GM23248 (cell line): Measurements from ENCODE around the gene SMC2. TPM values are rescaled to one million over a fixed set of nuclear protein-coding genes. Genes with fewer than 3 reads are reported as not detected.

Experiments used
- DNase-seq: peaks from one replicate; pipeline ENCODE4 v3.0.0-alpha.2; 2015
- H2AFZ ChIP-seq: fragments of 200-600 bp; sonication (generic); 2 replicates; pipeline ENCODE4 v1.6.1; 2016; ENCODE audit warnings: antibody characterized with exemption
- H3F3A ChIP-seq: fragments of 200-600 bp; sonication (generic); 2 replicates; pipeline ENCODE4 v1.6.1; 2016; ENCODE audit warnings: mild to moderate bottlenecking, antibody characterized with exemption, mixed run types; ENCODE audit not compliant: insufficient read depth
- H3K27ac ChIP-seq: fragments of 200-600 bp; sonication (generic); 2 replicates; pipeline ENCODE4 v1.5.1; 2016; ENCODE audit warnings: mild to moderate bottlenecking
- H3K27me3 ChIP-seq: fragments of 200-600 bp; sonication (generic); replicated peaks from 2 replicates; pipeline ENCODE4 v1.6.1; 2016; ENCODE audit warnings: mild to moderate bottlenecking; ENCODE audit not compliant: insufficient read depth
- H3K36me3 ChIP-seq: fragments of 200-600 bp; sonication (generic); 2 replicates; pipeline ENCODE4 v1.6.1; 2016; ENCODE audit warnings: low read depth, mild to moderate bottlenecking
- H3K4me1 ChIP-seq: fragments of 200-600 bp; sonication (generic); 2 replicates; pipeline ENCODE4 v1.6.1; 2016; ENCODE audit warnings: mild to moderate bottlenecking; ENCODE audit not compliant: insufficient read depth
- H3K4me2 ChIP-seq: fragments of 200-600 bp; sonication (generic); one replicate; pipeline ENCODE4 v1.6.1; 2016; ENCODE audit warnings: mild to moderate bottlenecking; ENCODE audit not compliant: unreplicated experiment
- H3K4me3 ChIP-seq: fragments of 200-600 bp; sonication (generic); 2 replicates; pipeline ENCODE4 v1.5.1; 2016; ENCODE audit warnings: mild to moderate bottlenecking
- H3K79me2 ChIP-seq: fragments of 200-600 bp; sonication (generic); 2 replicates; pipeline ENCODE4 v1.6.1; 2016; ENCODE audit warnings: mild to moderate bottlenecking; ENCODE audit not compliant: insufficient read depth
- H3K9ac ChIP-seq: fragments of 200-600 bp; sonication (generic); 2 replicates; pipeline ENCODE4 v1.6.1; 2016; ENCODE audit warnings: mild to moderate bottlenecking
- H3K9me2 ChIP-seq: fragments of 200-600 bp; sonication (generic); 2 replicates; pipeline ENCODE4 v1.6.1; 2016; ENCODE audit warnings: mixed run types, mild to moderate bottlenecking, moderate library complexity; ENCODE audit not compliant: insufficient read depth
- H3K9me3 ChIP-seq: fragments of 200-600 bp; sonication (generic); one replicate; pipeline ENCODE4 v1.6.1; 2017; ENCODE audit warnings: low read depth
- H4K20me1 ChIP-seq: fragments of 200-600 bp; sonication (generic); 2 replicates; pipeline ENCODE4 v1.6.0; 2016; ENCODE audit not compliant: insufficient read depth
- EZH2 ChIP-seq: fragments of 200-600 bp; sonication (generic); IDR thresholded peaks from 2 replicates; pipeline ENCODE4 v1.6.1; 2018; ENCODE audit warnings: antibody characterized with exemption, mild to moderate bottlenecking; ENCODE audit not compliant: insufficient read depth, poor library complexity, severe bottlenecking
- EZH2phosphoT487 ChIP-seq: fragments of 200-600 bp; sonication (generic); IDR thresholded peaks from 2 replicates; pipeline ENCODE4 v1.6.1; 2018; ENCODE audit warnings: antibody characterized with exemption, moderate library complexity, mild to moderate bottlenecking, low read depth; ENCODE audit not compliant: insufficient read depth
- WGBS, 2 experiments: methylation state at CpG; one replicate each; pipeline ENCODE4 v1.1.6; 2015 to 2017; ENCODE audit warnings: low lambda C conversion rate in 2 of 2, low coverage in 1 of 2; ENCODE audit errors: missing lambda C conversion rate in 2 of 2; 5-methylcytosine and 5-hydroxymethylcytosine counted together
- in situ Hi-C: fragments of 300-500 bp; cut with MboI; formaldehyde crosslinking; loops from 2 replicates; pipeline ENCODE4 v1.15.0; 2020
- polyA plus RNA-seq: library from polyadenylated mRNA; unstranded; fragments of >200 nt; fragmentation: Nextera tagmentation; extraction: Ambion mirVana; gene quantifications from 2 replicates; pipeline ENCODE4 v1.2.1, GENCODE V29; 2016
- total RNA-seq: library from RNA; depleted of rRNA; stranded (reverse); fragments of >200 nt; shearing (Covaris generic); gene quantifications from 2 replicates; pipeline ENCODE4 v1.2.3, GENCODE V29; 2014

The SMC2 gene
- total and polyA plus RNA-seq, 2 experiments from 2014 or later = 15.8 to 27.9 TPM

DNA sequence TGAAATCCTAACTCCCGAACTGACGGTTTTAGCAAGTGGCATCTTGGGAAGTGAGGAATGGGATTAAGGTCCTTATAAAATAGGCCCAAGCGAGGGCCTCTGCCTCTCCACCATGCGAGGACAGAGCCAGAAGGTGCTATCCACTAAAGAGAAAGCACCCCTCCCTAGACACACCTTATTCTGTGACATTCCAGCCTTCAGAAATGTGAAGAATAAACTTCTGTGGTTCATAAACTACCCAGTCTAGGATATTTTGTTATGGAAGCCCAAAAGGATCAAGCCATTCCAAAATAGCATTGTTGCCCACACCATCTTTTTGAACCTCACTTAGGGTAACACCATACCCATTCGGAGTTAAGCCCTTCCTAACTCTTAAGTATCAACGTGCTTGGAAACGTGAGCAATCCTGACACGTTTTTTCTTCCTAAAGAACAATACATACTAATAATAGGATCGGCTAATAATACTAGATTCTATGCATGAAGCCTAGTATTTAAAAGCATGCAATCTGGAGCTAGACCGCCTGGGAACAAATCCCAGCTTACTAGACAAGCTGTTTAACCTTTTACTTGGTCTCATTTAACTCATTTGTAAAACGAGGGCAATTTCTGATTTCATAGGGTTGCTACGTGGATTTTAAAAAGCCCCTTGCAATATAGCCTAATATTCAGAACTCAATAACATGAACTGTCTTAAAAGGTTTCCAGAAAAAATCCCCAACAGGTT lies 1.1 kb upstream of the SMC2 start:
- peak overlapping the region; percentile 93 for H3K27ac ChIP-seq
- H3K36me3 ChIP-seq = no peaks in the 10 kb centered on the region
- H3K79me2 ChIP-seq = peaks cover 42% of the 10 kb centered on the region
- in situ Hi-C loops = no loop called here
- DNase-seq = peak; percentile 50
- H3K9me3 ChIP-seq = no peaks in the 10 kb centered on the region
- H3F3A ChIP-seq = peaks cover 16% of the 10 kb centered on the region
- peak overlapping the region; percentile 92 for H3K9ac ChIP-seq
- no peaks in the 10 kb centered on the region for H4K20me1 ChIP-seq
- TF ChIP-seq EZH2 (no peak), EZH2phosphoT487 (no peak)
- 25 to 28% methylated on average over 12 of the region's 12 CpGs for WGBS, 2 experiments
- H3K4me3 ChIP-seq = peak overlapping the region; percentile 93
- H3K27me3 ChIP-seq = no peaks in the 10 kb centered on the region
- peak overlapping the region; percentile 99 for H3K4me2 ChIP-seq
- peak overlapping the region; percentile 96 for H2AFZ ChIP-seq
- no peaks in the 10 kb centered on the region; the same call in 1 of the 2 replicates for H3K9me2 ChIP-seq
- peaks cover 25% of the 10 kb centered on the region for H3K4me1 ChIP-seq

DNA sequence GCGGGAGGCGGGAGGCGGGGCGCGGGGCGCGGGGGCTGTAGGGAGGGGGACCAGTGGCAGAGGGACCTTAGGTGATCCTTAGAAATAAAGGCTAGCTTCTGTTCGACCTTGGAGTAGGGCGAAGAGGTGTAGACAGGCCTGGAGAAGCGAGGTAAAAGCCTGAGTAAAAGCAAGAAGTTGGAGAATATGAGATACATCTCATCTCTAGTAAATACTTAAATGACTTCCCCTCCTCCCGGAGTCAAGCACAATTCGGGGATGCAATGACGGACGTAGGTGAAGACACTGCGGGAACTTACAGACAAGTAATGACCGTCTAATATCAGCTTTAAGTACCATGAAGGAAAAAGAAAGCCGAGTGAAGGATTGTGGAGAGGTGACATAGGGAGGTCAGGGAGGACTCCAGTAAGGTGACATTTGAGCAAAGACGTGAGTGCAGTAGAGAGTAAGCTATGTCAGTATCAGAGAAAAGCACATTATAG lies 466 bp downstream of the SMC2 start:
- H3K4me2 ChIP-seq = peak overlapping the region; percentile 99
- H3K9ac ChIP-seq = peak overlapping the region; percentile 92
- peaks cover 48% of the 10 kb centered on the region for H3K79me2 ChIP-seq
- no peaks in the 10 kb centered on the region for H3K9me3 ChIP-seq
- H3K4me3 ChIP-seq = peak overlapping the region; percentile 93
- H3K27ac ChIP-seq = peak overlapping the region; percentile 93
- H3K27me3 ChIP-seq = no peaks in the 10 kb centered on the region
- H3K9me2 ChIP-seq = no peaks in the 10 kb centered on the region
- H2AFZ ChIP-seq = peak overlapping the region; percentile 96
- no peak for TF ChIP-seq EZH2phosphoT487
- peak; percentile 36 for DNase-seq
- no peaks in the 10 kb centered on the region for H4K20me1 ChIP-seq
- in situ Hi-C loops = no loop called here
- H3F3A ChIP-seq = peaks cover 16% of the 10 kb centered on the region
- WGBS, 2 experiments = 0 to 2% methylated on average over 18 of the region's 18 CpGs
- peaks cover 20% of the 10 kb centered on the region for H3K4me1 ChIP-seq
- no peaks in the 10 kb centered on the region for H3K36me3 ChIP-seq

DNA sequence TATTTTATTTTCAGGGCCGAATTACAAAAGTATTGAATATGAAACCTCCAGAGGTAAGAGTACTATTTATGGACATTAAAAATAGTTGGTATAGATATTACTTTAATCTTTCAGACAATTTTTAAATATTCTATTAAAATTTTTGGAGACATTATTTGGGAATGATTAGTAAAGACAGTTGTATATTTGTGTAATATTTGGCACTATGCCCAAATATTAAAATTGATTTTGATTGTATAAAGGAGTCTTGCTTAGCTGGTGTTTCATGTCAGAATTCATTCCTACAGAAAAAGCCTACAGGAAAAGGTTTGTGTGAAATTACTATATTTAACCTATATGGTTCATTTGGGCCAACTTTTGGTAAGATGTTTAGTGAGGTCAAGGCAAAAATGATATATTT lies 5.5 kb downstream of the SMC2 start:
- Histone ChIP-seq H4K20me1 (no peaks in the 10 kb centered on the region), H3F3A (no peaks in the 10 kb centered on the region), H3K9me3 (no peaks in the 10 kb centered on the region), H3K36me3 (peaks cover 11% of the 10 kb centered on the region), H3K27ac (no peak overlapping the region), H3K79me2 (peaks cover 40% of the 10 kb centered on the region), H3K27me3 (no peaks in the 10 kb centered on the region), H3K9ac (no peak overlapping the region), H2AFZ (no peak overlapping the region), H3K4me1 (peaks cover 8% of the 10 kb centered on the region), H3K9me2 (no peaks in the 10 kb centered on the region), H3K4me3 (no peak overlapping the region), H3K4me2 (no peak overlapping the region)
- DNase-seq = no peak
- WGBS, 2 experiments = 98 to 100% methylated on average over 1 of the region's 1 CpG
- in situ Hi-C loops = no loop called here
- no peak for TF ChIP-seq EZH2phosphoT487
- no peak for TF ChIP-seq EZH2

DNA sequence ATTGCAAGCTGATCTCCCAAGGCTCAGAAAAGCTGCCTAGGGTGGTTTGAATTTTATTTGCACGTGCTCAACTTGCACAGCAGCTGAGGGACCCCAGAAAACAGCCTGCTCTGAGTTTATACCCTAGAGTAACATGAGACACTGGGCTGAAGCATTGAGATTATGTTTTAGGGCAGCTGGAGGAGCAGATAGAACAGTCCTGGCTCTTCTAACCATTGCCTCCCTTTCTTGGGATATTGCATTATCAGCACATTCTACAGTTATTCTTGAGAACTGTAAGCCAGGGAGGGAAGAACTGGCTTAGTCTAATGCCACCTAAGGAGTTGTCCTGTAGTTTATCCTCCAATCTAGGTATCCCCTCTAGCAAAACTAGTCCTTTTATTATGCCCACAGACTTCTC lies 10.3 kb downstream of the SMC2 start:
- Histone ChIP-seq H3K4me1 (no peaks in the 10 kb centered on the region), H3K9ac (no peak overlapping the region), H3F3A (no peaks in the 10 kb centered on the region), H3K4me3 (no peak overlapping the region), H3K9me3 (no peaks in the 10 kb centered on the region), H4K20me1 (no peaks in the 10 kb centered on the region), H3K79me2 (no peaks in the 10 kb centered on the region), H2AFZ (no peak overlapping the region), H3K36me3 (peaks cover 11% of the 10 kb centered on the region), H3K4me2 (no peak overlapping the region), H3K9me2 (no peaks in the 10 kb centered on the region), H3K27ac (no peak overlapping the region), H3K27me3 (no peaks in the 10 kb centered on the region)
- in situ Hi-C loops = no loop called here
- DNase-seq = no peak
- 48 to 58% methylated on average over 1 of the region's 1 CpG for WGBS, 2 experiments
- TF ChIP-seq EZH2 (no peak), EZH2phosphoT487 (no peak)
